Panc1 (cell line): ENCODE results near the gene HCRT.
"Not testable (repeated sequence)": the region's sequence is repeated elsewhere in the genome, so short reads cannot be mapped to it uniquely, and the experiment has no call there.

Source experiments
- POLR2AphosphoS5 ChIP-seq: IDR thresholded peaks from 2 replicates; pipeline ENCODE4 v1.6.1; 2012; ENCODE audit warnings: mild to moderate bottlenecking, low read depth, low read length, moderate library complexity
- SIN3A ChIP-seq: IDR thresholded peaks from 2 replicates; pipeline ENCODE4 v1.6.1; 2012; ENCODE audit warnings: low read depth, mild to moderate bottlenecking, low read length, moderate library complexity, borderline replicate concordance; ENCODE audit not compliant: insufficient read depth
- TCF7L2 ChIP-seq: IDR thresholded peaks from 2 replicates; pipeline ENCODE4 v1.6.1; 2011; ENCODE audit warnings: mild to moderate bottlenecking, low read depth, low read length, inconsistent platforms
- TF ChIP-seq, protein P1 (sequence below): fragments of 450-650 bp; IDR thresholded peaks from 2 replicates; pipeline ENCODE4 v1.5.1; 2017; ENCODE audit warnings: mild to moderate bottlenecking
- TF ChIP-seq, protein P2 (sequence below), 2 experiments: IDR thresholded peaks; 2 replicates each; pipeline ENCODE4 v1.6.1; 2011 to 2012; ENCODE audit warnings: low read depth in 2 of 2, control low read depth in 1 of 2, low read length in 1 of 2, mild to moderate bottlenecking in 1 of 2, moderate library complexity in 1 of 2; ENCODE audit not compliant: insufficient read depth in 1 of 2

GRCh38 chr17:42186191-42186590 lies 939 bp upstream of the HCRT start:
- TF ChIP-seq POLR2AphosphoS5, TCF7L2, SIN3A: not testable (repeated sequence)
- TF ChIP-seq, protein P1, sequence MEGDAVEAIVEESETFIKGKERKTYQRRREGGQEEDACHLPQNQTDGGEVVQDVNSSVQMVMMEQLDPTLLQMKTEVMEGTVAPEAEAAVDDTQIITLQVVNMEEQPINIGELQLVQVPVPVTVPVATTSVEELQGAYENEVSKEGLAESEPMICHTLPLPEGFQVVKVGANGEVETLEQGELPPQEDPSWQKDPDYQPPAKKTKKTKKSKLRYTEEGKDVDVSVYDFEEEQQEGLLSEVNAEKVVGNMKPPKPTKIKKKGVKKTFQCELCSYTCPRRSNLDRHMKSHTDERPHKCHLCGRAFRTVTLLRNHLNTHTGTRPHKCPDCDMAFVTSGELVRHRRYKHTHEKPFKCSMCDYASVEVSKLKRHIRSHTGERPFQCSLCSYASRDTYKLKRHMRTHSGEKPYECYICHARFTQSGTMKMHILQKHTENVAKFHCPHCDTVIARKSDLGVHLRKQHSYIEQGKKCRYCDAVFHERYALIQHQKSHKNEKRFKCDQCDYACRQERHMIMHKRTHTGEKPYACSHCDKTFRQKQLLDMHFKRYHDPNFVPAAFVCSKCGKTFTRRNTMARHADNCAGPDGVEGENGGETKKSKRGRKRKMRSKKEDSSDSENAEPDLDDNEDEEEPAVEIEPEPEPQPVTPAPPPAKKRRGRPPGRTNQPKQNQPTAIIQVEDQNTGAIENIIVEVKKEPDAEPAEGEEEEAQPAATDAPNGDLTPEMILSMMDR, result not testable (repeated sequence)
- TF ChIP-seq, protein P2, sequence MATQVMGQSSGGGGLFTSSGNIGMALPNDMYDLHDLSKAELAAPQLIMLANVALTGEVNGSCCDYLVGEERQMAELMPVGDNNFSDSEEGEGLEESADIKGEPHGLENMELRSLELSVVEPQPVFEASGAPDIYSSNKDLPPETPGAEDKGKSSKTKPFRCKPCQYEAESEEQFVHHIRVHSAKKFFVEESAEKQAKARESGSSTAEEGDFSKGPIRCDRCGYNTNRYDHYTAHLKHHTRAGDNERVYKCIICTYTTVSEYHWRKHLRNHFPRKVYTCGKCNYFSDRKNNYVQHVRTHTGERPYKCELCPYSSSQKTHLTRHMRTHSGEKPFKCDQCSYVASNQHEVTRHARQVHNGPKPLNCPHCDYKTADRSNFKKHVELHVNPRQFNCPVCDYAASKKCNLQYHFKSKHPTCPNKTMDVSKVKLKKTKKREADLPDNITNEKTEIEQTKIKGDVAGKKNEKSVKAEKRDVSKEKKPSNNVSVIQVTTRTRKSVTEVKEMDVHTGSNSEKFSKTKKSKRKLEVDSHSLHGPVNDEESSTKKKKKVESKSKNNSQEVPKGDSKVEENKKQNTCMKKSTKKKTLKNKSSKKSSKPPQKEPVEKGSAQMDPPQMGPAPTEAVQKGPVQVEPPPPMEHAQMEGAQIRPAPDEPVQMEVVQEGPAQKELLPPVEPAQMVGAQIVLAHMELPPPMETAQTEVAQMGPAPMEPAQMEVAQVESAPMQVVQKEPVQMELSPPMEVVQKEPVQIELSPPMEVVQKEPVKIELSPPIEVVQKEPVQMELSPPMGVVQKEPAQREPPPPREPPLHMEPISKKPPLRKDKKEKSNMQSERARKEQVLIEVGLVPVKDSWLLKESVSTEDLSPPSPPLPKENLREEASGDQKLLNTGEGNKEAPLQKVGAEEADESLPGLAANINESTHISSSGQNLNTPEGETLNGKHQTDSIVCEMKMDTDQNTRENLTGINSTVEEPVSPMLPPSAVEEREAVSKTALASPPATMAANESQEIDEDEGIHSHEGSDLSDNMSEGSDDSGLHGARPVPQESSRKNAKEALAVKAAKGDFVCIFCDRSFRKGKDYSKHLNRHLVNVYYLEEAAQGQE (IDR thresholded peaks at IDR 0.05; ENCODE audit: insufficient read depth in 1 of 2, low read depth in 2 of 2, low read length in 1 of 2), result not testable (repeated sequence)
